Nephron progenitor cell (in vitro differentiated cells): ENCODE results near the gene PRRX2.
"Not testable (repeated sequence)": the region's sequence is repeated elsewhere in the genome, so short reads cannot be mapped to it uniquely, and the experiment has no call there.

Experiments used
- DNase-seq: peaks from one replicate; pipeline ENCODE4 v3.0.0; 2021
- H3K27ac Mint-ChIP-seq: 2 replicates; pipeline ENCODE4 v1.8.0; 2021; ENCODE audit warnings: mild to moderate bottlenecking, moderate library complexity, mixed read lengths
- H3K27me3 Mint-ChIP-seq: 2 replicates; pipeline ENCODE4 v1.8.0; 2021; ENCODE audit warnings: mild to moderate bottlenecking, low read depth, mixed read lengths; ENCODE audit not compliant: poor library complexity
- H3K36me3 Mint-ChIP-seq: 2 replicates; pipeline ENCODE4 v1.8.0; 2021; ENCODE audit warnings: low read depth, mixed read lengths
- H3K4me1 Mint-ChIP-seq: 2 replicates; pipeline ENCODE4 v1.8.0; 2021; ENCODE audit warnings: mixed read lengths
- H3K4me3 Mint-ChIP-seq: 2 replicates; pipeline ENCODE4 v1.8.0; 2021; ENCODE audit warnings: mild to moderate bottlenecking, moderate library complexity, mixed read lengths
- H3K9me3 Mint-ChIP-seq: 2 replicates; pipeline ENCODE4 v1.8.0; 2021; ENCODE audit warnings: mild to moderate bottlenecking, moderate library complexity, mixed read lengths
- CTCF ChIP-seq: fragments of 200-600 bp; sonication (generic); IDR thresholded peaks from 2 replicates; pipeline ENCODE4 v1.5.0; 2021; ENCODE audit warnings: antibody characterized with exemption

PRRX2 gene

GRCh38 chr9:129655154-129655553 lies 10.3 kb upstream of the PRRX2 start:
- peak overlapping the region; percentile 96 for H3K27ac Mint-ChIP-seq
- H3K4me3 Mint-ChIP-seq, result peak overlapping the region; percentile 42
- peaks cover 4% of the 10 kb centered on the region for H3K9me3 Mint-ChIP-seq
- no peaks in the 10 kb centered on the region for H3K36me3 Mint-ChIP-seq
- H3K27me3 Mint-ChIP-seq, result peaks cover 14% of the 10 kb centered on the region
- H3K4me1 Mint-ChIP-seq, result peaks cover 59% of the 10 kb centered on the region
- no peak for TF ChIP-seq CTCF
- DNase-seq, result peak; percentile 50

GRCh38 chr9:129655696-129656095 lies 9.8 kb upstream of the PRRX2 start:
- Mint-ChIP-seq H3K36me3 (no peaks in the 10 kb centered on the region), H3K9me3 (peaks cover 4% of the 10 kb centered on the region), H3K27ac (no peak overlapping the region), H3K4me3 (no peak overlapping the region), H3K27me3 (peaks cover 16% of the 10 kb centered on the region), H3K4me1 (peaks cover 54% of the 10 kb centered on the region)
- no peak for DNase-seq
- no peak for TF ChIP-seq CTCF

- no peak for DNase-seq
- Mint-ChIP-seq H3K27ac (no peak overlapping the region), H3K27me3 (peaks cover 22% of the 10 kb centered on the region), H3K4me3 (no peak overlapping the region), H3K9me3 (peaks cover 12% of the 10 kb centered on the region), H3K4me1 (peaks cover 44% of the 10 kb centered on the region), H3K36me3 (no peaks in the 10 kb centered on the region)
- TF ChIP-seq CTCF, result no peak
Measured at GRCh38 chr9:129656795-129657390, 8.6 kb upstream of the PRRX2 start.

- Mint-ChIP-seq H3K9me3 (peaks cover 12% of the 10 kb centered on the region), H3K4me3 (no peak overlapping the region), H3K27ac (no peak overlapping the region), H3K36me3 (no peaks in the 10 kb centered on the region), H3K27me3 (peaks cover 50% of the 10 kb centered on the region), H3K4me1 (peaks cover 16% of the 10 kb centered on the region)
- TF ChIP-seq CTCF, result no peak
- no peak for DNase-seq
Measured at GRCh38 chr9:129661029-129661428, 4.4 kb upstream of the PRRX2 start.

- H3K27me3 Mint-ChIP-seq, result peaks cover 43% of the 10 kb centered on the region
- H3K27ac Mint-ChIP-seq, H3K36me3 Mint-ChIP-seq, H3K4me3 Mint-ChIP-seq, DNase-seq: not testable (repeated sequence)
- peaks cover 12% of the 10 kb centered on the region for H3K9me3 Mint-ChIP-seq
- H3K4me1 Mint-ChIP-seq, result peaks cover 12% of the 10 kb centered on the region
Measured at GRCh38 chr9:129662239-129662638, 3.2 kb upstream of the PRRX2 start.

GRCh38 chr9:129664746-129665388 lies 580 bp upstream of the PRRX2 start:
- no peak for TF ChIP-seq CTCF
- H3K9me3 Mint-ChIP-seq, result peaks cover 8% of the 10 kb centered on the region
- H3K27ac Mint-ChIP-seq, result no peak overlapping the region
- peak; percentile 67 for DNase-seq
- peaks cover 44% of the 10 kb centered on the region for H3K27me3 Mint-ChIP-seq
- peaks cover 29% of the 10 kb centered on the region for H3K4me1 Mint-ChIP-seq
- peaks cover 3% of the 10 kb centered on the region for H3K36me3 Mint-ChIP-seq
- H3K4me3 Mint-ChIP-seq, result peak overlapping the region; percentile 84
